HG03575 (cell line): ENCODE measurements around the gene TPBGL.

ENCODE experiments used
- ATAC-seq: cut with Tn5 transposase; IDR thresholded peaks from one replicate; pipeline ENCODE4 v1.9.1; 2021; ENCODE audit not compliant: unreplicated experiment, insufficient number of reproducible peaks, low FRiP score; ENCODE audit errors: extremely low read depth

Gene TPBGL

GRCh38 chr11:75280770-75281468, 40.3 kb downstream of the TPBGL start:
- no peak for ATAC-seq

GRCh38 chr11:75281469-75282095, 41.0 kb downstream of the TPBGL start:
- no peak for ATAC-seq

GRCh38 chr11:75283391-75283931, 42.9 kb downstream of the TPBGL start:
- ATAC-seq = no peak

GRCh38 chr11:75285776-75286360, 45.3 kb downstream of the TPBGL start:
- ATAC-seq = no peak

GRCh38 chr11:75286826-75287465, 46.4 kb downstream of the TPBGL start:
- ATAC-seq = no peak

- ATAC-seq = no peak
These were observed 47.0 kb downstream of the TPBGL start for GRCh38 chr11:75287579-75287978.

GRCh38 chr11:75289511-75289760, 48.9 kb downstream of the TPBGL start:
- ATAC-seq = no peak

- no peak for ATAC-seq
These were observed 49.3 kb downstream of the TPBGL start for GRCh38 chr11:75289919-75290318.

GRCh38 chr11:75291741-75292140, 51.2 kb downstream of the TPBGL start:
- ATAC-seq = no peak

- ATAC-seq = no peak
These were observed 52.4 kb downstream of the TPBGL start for GRCh38 chr11:75292943-75293342.
